ENCODE results near the gene EIF2S2.

GRCh38 chr20:34085544-34086040 is 26.5 kb downstream of the EIF2S2 start:
- no peak for TF ChIP-seq CTCF (IDR thresholded peaks at IDR 0.05; ENCODE audit: insufficient read depth, low read length)
- no peak for TF ChIP-seq POLR2AphosphoS5 (IDR thresholded peaks at IDR 0.05; ENCODE audit: low read depth)
- no peak for TF ChIP-seq REST (IDR thresholded peaks at IDR 0.05; ENCODE audit: insufficient replicate concordance, low read depth)
- TF ChIP-seq SPI1 (IDR thresholded peaks at IDR 0.05; ENCODE audit: borderline replicate concordance, low read depth): no peak
- no peak for TF ChIP-seq GABPA (IDR thresholded peaks at IDR 0.05; ENCODE audit: low read depth)
